Activated T-cell treated with anti-CD3 and anti-CD28 coated beads, Interleukin-2, amount 50 U/mL, for 72 hours (primary cell): ENCODE results near the gene MED13L. TPM values are rescaled to one million over a fixed set of nuclear protein-coding genes. Genes with fewer than 3 reads are reported as not detected.
A peak's percentile ranks its signal among the peaks of the same experiment; 100 is the strongest.

Source experiments
- ATAC-seq, 2 donors: fragments of 150-1000 bp; cut with Tn5 transposase; replicated peaks in 1 of 2; 2 replicates each; pipeline ENCODE4 v1.10.0; 2021; ENCODE audit warnings: moderate library complexity in 2 of 2, mild to moderate bottlenecking in 1 of 2
- DNase-seq, 2 donors: peaks; one replicate each; pipeline ENCODE4 v3.0.0; 2021 to 2022; ENCODE audit warnings: mixed read lengths in 1 of 2
- H3K27ac Mint-ChIP-seq: one replicate; pipeline ENCODE4 v1.8.0; 2022; ENCODE audit warnings: mild to moderate bottlenecking, moderate library complexity, mixed read lengths
- H3K27me3 Mint-ChIP-seq: one replicate; pipeline ENCODE4 v1.8.0; 2022; ENCODE audit warnings: low read depth, mixed read lengths
- H3K36me3 Mint-ChIP-seq, 2 donors: one replicate each; pipeline ENCODE4 v1.8.0; 2022; ENCODE audit warnings: mixed read lengths in 2 of 2, mild to moderate bottlenecking in 1 of 2; ENCODE audit not compliant: insufficient read depth in 2 of 2
- H3K4me1 Mint-ChIP-seq: one replicate; pipeline ENCODE4 v1.8.0; 2022; ENCODE audit warnings: low read depth, mixed read lengths
- H3K4me3 Mint-ChIP-seq, 2 donors: one replicate each; pipeline ENCODE4 v1.8.0; 2022; ENCODE audit warnings: mild to moderate bottlenecking in 2 of 2, mixed read lengths in 2 of 2, moderate library complexity in 2 of 2
- H3K9me3 Mint-ChIP-seq, 2 donors: one replicate each; pipeline ENCODE4 v1.8.0; 2022; ENCODE audit warnings: mixed read lengths in 2 of 2
- total RNA-seq, 2 donors: library from RNA; stranded (reverse); gene quantifications; one replicate each; pipeline ENCODE4 v1.2.3, GENCODE V29; 2022

MED13L gene
- total RNA-seq, 2 donors from 2014 or later = 72.8 to 74.5 TPM

GRCh38 chr12:115956236-115956635 is 321.3 kb downstream of the MED13L start:
- Mint-ChIP-seq H3K27ac (no peak overlapping the region), H3K4me1 (no peaks in the 10 kb centered on the region), H3K27me3 (no peaks in the 10 kb centered on the region), H3K4me3 (no peak overlapping the region), H3K9me3 (no peaks in the 10 kb centered on the region), H3K36me3 (peaks cover 0 to 4% of the 10 kb centered on the region in 2 donors)
- no peak for ATAC-seq
- no peak for DNase-seq

- Mint-ChIP-seq H3K9me3 (no peaks in the 10 kb centered on the region), H3K27ac (no peak overlapping the region), H3K27me3 (no peaks in the 10 kb centered on the region), H3K4me1 (no peaks in the 10 kb centered on the region), H3K4me3 (no peak overlapping the region), H3K36me3 (no peaks in the 10 kb centered on the region)
- no peak for ATAC-seq
- DNase-seq = no peak
Measured at GRCh38 chr12:115953450-115953849, 324.0 kb downstream of the MED13L start.

GRCh38 chr12:115953031-115953430 is 324.5 kb downstream of the MED13L start:
- Mint-ChIP-seq H3K4me1 (no peaks in the 10 kb centered on the region), H3K36me3 (no peaks in the 10 kb centered on the region), H3K9me3 (no peaks in the 10 kb centered on the region), H3K4me3 (no peak overlapping the region), H3K27ac (no peak overlapping the region), H3K27me3 (no peaks in the 10 kb centered on the region)
- ATAC-seq (no peak), DNase-seq (no peak)

GRCh38 chr12:115950959-115951358 is 326.5 kb downstream of the MED13L start:
- DNase-seq (no peak), ATAC-seq (no peak)
- Mint-ChIP-seq H3K4me3 (no peak overlapping the region), H3K9me3 (no peaks in the 10 kb centered on the region), H3K27ac (no peak overlapping the region), H3K36me3 (no peaks in the 10 kb centered on the region), H3K27me3 (no peaks in the 10 kb centered on the region), H3K4me1 (no peaks in the 10 kb centered on the region)

GRCh38 chr12:115949675-115950074 is 327.8 kb downstream of the MED13L start:
- Mint-ChIP-seq H3K27me3 (no peaks in the 10 kb centered on the region), H3K4me3 (no peak overlapping the region), H3K4me1 (no peaks in the 10 kb centered on the region), H3K9me3 (no peaks in the 10 kb centered on the region), H3K36me3 (no peaks in the 10 kb centered on the region), H3K27ac (no peak overlapping the region)
- DNase-seq = no peak
- ATAC-seq = no peak

GRCh38 chr12:115947696-115948062 is 329.8 kb downstream of the MED13L start:
- Mint-ChIP-seq H3K27me3 (no peaks in the 10 kb centered on the region), H3K9me3 (no peaks in the 10 kb centered on the region), H3K4me1 (no peaks in the 10 kb centered on the region), H3K36me3 (no peaks in the 10 kb centered on the region), H3K27ac (peak overlapping the region; percentile 12), H3K4me3 (no peak overlapping the region)
- DNase-seq (no peak), ATAC-seq (no peak)

DNA sequence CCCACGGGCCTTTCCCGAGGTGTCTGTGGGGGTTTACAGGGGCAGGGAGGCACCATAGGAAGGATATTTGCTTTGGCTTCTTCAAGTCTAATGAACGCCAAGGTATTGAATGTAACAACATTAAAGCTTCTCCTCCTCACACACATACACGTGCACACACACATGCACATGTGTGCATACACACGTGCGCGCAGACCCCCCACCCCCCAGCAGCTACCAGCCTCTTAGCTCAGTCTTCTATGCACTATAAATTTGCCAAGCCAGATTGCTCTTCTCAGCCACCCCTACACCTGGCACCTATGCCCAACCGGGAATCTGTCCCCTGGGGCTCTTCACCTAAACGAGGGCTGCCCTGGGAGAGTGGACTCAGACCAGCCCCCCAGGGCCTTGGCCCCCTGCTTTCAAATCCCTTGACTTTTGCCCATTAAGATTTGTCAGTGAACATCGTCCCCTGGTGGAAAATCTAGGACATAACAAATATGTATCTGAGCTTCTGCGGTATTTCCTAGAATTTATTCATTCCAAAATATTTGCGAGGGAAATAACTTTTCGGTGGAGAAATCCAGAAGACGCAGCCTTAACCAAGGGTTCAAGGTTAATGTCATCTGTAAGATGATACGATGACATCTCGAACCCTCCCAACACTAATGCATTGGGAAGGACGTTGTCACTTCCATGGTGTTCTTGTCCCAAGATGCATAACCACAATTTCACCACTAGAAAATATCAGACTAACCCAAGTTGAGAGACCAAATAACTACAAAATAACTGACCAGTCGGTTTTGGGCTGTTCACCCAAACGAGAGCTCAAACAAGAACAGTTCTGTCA is 330.4 kb downstream of the MED13L start:
- H3K27me3 Mint-ChIP-seq = no peaks in the 10 kb centered on the region
- H3K9me3 Mint-ChIP-seq = no peaks in the 10 kb centered on the region
- H3K4me1 Mint-ChIP-seq = no peaks in the 10 kb centered on the region
- H3K27ac Mint-ChIP-seq = peak overlapping the region; percentile 12
- DNase-seq (no peak), ATAC-seq (no peak)
- H3K4me3 Mint-ChIP-seq = no peak overlapping the region
- H3K36me3 Mint-ChIP-seq = no peaks in the 10 kb centered on the region

- no peak overlapping the region for H3K4me3 Mint-ChIP-seq
- H3K27me3 Mint-ChIP-seq = no peaks in the 10 kb centered on the region
- H3K4me1 Mint-ChIP-seq = no peaks in the 10 kb centered on the region
- H3K9me3 Mint-ChIP-seq = peaks cover 0 to 1% of the 10 kb centered on the region in 2 donors
- H3K36me3 Mint-ChIP-seq = peaks cover 0 to 1% of the 10 kb centered on the region in 2 donors
- H3K27ac Mint-ChIP-seq = no peak overlapping the region
- ATAC-seq = no peak
- no peak for DNase-seq
Measured at GRCh38 chr12:115946092-115946491, 331.4 kb downstream of the MED13L start.

- no peak overlapping the region for H3K4me3 Mint-ChIP-seq
- no peak for ATAC-seq
- H3K27me3 Mint-ChIP-seq = no peaks in the 10 kb centered on the region
- H3K4me1 Mint-ChIP-seq = no peaks in the 10 kb centered on the region
- H3K9me3 Mint-ChIP-seq = peaks cover 0 to 1% of the 10 kb centered on the region in 2 donors
- no peak for DNase-seq
- H3K27ac Mint-ChIP-seq = no peak overlapping the region
- H3K36me3 Mint-ChIP-seq = peaks cover 0 to 2% of the 10 kb centered on the region in 2 donors
Measured at GRCh38 chr12:115945491-115945885, 332.0 kb downstream of the MED13L start.

DNA sequence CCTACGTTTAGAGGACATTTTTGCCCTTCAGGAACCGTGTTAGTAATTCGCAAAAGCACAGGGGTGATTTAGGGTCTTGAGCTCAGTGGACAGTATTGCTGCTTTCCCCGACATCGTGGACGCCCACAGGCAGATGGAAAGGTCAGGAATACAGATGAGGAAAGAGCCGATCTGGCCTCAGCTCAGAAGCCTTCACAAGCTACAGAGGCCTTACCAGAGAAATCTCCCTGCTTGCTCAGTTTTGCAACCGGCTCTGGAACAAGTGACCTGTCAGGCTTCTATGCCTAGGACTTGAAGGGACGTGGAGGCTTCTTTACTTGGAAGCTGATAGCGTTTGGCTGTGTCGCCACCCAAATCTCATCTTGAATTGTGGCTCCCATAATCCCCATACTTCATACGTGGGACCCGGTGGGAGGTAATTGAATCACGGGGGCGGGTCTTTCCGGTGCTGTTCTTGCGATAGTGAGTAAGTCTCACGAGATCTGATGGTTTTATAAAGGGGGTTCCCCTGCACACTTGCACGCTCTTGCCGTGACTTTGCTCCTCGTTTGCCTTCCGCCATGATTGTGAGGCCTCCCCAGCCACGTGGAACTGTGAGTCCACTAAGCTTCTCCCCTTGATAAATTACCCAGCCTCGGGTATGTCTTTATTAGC is 332.5 kb downstream of the MED13L start:
- DNase-seq = no peak
- Mint-ChIP-seq H3K36me3 (peaks cover 0 to 2% of the 10 kb centered on the region in 2 donors), H3K27me3 (no peaks in the 10 kb centered on the region), H3K27ac (no peak overlapping the region), H3K4me3 (no peak overlapping the region), H3K9me3 (peaks cover 0 to 1% of the 10 kb centered on the region in 2 donors), H3K4me1 (no peaks in the 10 kb centered on the region)
- no peak for ATAC-seq

GRCh38 chr12:115944392-115944742 is 333.1 kb downstream of the MED13L start:
- no peak overlapping the region for H3K4me3 Mint-ChIP-seq
- peaks cover 0 to 1% of the 10 kb centered on the region in 2 donors for H3K9me3 Mint-ChIP-seq
- DNase-seq = no peak
- no peaks in the 10 kb centered on the region for H3K4me1 Mint-ChIP-seq
- no peaks in the 10 kb centered on the region for H3K27me3 Mint-ChIP-seq
- no peak overlapping the region for H3K27ac Mint-ChIP-seq
- no peak for ATAC-seq
- peaks cover 0 to 2% of the 10 kb centered on the region in 2 donors for H3K36me3 Mint-ChIP-seq

GRCh38 chr12:115943630-115944391 is 333.7 kb downstream of the MED13L start:
- no peak for DNase-seq
- H3K4me3 Mint-ChIP-seq = no peak overlapping the region
- peaks cover 2 to 5% of the 10 kb centered on the region in 2 donors for H3K9me3 Mint-ChIP-seq
- H3K4me1 Mint-ChIP-seq = no peaks in the 10 kb centered on the region
- peaks cover 3 to 5% of the 10 kb centered on the region in 2 donors for H3K36me3 Mint-ChIP-seq
- no peak overlapping the region for H3K27ac Mint-ChIP-seq
- H3K27me3 Mint-ChIP-seq = no peaks in the 10 kb centered on the region
- ATAC-seq = no peak

DNA sequence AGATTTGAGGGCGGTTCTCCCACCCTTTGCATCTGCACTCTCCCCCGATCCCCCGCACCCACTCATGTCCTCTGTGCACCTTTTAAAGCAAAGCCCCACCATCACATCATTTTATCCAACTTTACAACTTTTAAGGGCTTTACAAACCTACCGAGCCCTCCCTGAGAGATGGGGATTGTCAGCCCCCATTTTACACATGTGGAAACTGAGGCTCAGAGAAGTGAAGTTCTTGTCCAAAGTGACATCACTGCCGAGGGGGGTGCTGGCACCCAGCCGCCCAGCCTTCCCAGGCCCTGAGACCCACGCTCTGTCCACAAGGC is 334.2 kb downstream of the MED13L start:
- H3K4me1 Mint-ChIP-seq = no peaks in the 10 kb centered on the region
- peaks cover 3 to 7% of the 10 kb centered on the region in 2 donors for H3K36me3 Mint-ChIP-seq
- ATAC-seq = no peak
- no peak overlapping the region for H3K4me3 Mint-ChIP-seq
- no peaks in the 10 kb centered on the region for H3K27me3 Mint-ChIP-seq
- no peak for DNase-seq
- H3K9me3 Mint-ChIP-seq = peaks cover 3 to 5% of the 10 kb centered on the region in 2 donors
- H3K27ac Mint-ChIP-seq = no peak overlapping the region
